ENCODE measurements around the gene KRT4.

DNA sequence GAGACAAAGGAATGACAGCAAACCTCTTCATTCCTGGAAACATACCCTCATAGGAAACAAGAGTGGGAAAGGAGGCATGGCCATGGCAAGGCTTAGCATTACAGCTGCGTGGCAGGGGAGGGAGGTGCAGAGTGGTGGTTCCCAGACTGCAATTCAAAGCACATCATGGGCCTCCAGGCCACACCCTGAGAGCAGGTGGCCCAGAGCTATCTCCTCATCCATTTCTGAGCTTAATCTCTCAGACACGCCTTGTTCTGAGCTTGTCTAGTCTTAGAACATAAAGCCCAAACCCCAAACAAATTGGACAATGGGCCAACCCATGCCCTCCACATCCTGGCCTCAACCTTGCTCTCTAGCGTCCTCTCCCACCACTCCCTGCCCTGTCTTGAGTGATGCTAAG is 12.1 kb downstream of the KRT4 start:
- TF ChIP-seq POLR2AphosphoS5 (IDR thresholded peaks at IDR 0.05; ENCODE audit: borderline replicate concordance, low read depth, low read length), result no peak
- no peak for TF ChIP-seq EZH2 (IDR thresholded peaks at IDR 0.05)
- TF ChIP-seq FOXP2 (optimal IDR thresholded peaks at IDR 0.05; ENCODE audit: control extremely low read depth, extremely low read length, insufficient read depth), result no peak

All from SK-N-MC (cell line).